ENCODE data around the gene VPS45.
"Not testable (repeated sequence)": the region's sequence is repeated elsewhere in the genome, so short reads cannot be mapped to it uniquely, and the experiment has no call there.

VPS45 gene
- total RNA-seq, result 26.2 to 68.9 (median 35.8) reads per million in 9 experiments

- Mint-ChIP-seq H3K4me1 (ENCODE audit: low read depth in 2 of 2) (peaks cover 10 to 19% of the 10 kb centered on the region in 2 donors), H3K27me3 (no peaks in the 10 kb centered on the region), H3K36me3 (ENCODE audit: insufficient read depth) (peaks cover 10% of the 10 kb centered on the region), H3K4me3 (peak within 1 kb of the TSS; percentile 95), H3K9me3 (no peaks in the 10 kb centered on the region), H3K27ac (peak within 1 kb of the TSS; percentile 93 to 94)
- ATAC-seq (replicated peaks), result peak; percentile 90
- peak; percentile 59 to 69 (median 60) for DNase-seq
Measured at GRCh38 chr1:150067184-150068108, at the start of gene VPS45. VPS45 (plus strand) TSS chr1:150067776; CDS start chr1:150067858, 82 bp downstream.

GRCh38 chr1:150018165-150018564 lies 49.4 kb upstream of the VPS45 start:
- Mint-ChIP-seq H3K36me3 (ENCODE audit: insufficient read depth) (no peaks in the 10 kb centered on the region), H3K27me3 (peaks cover 3 to 7% of the 10 kb centered on the region in 2 donors), H3K9me3 (no peaks in the 10 kb centered on the region), H3K4me1 (ENCODE audit: low read depth in 2 of 2) (no peaks in the 10 kb centered on the region), H3K4me3 (no peak overlapping the region), H3K27ac (no peak overlapping the region)
- no peak for ATAC-seq (replicated peaks)
- DNase-seq, result no peak

GRCh38 chr1:150020711-150021110 lies 46.9 kb upstream of the VPS45 start:
- no peak for DNase-seq
- no peaks in the 10 kb centered on the region for H3K36me3 Mint-ChIP-seq (ENCODE audit: insufficient read depth)
- no peaks in the 10 kb centered on the region for H3K9me3 Mint-ChIP-seq
- H3K27me3 Mint-ChIP-seq, result peaks cover 6 to 7% of the 10 kb centered on the region in 2 donors
- no peak overlapping the region for H3K27ac Mint-ChIP-seq
- H3K4me1 Mint-ChIP-seq (ENCODE audit: low read depth in 2 of 2), result no peaks in the 10 kb centered on the region
- no peak for ATAC-seq (replicated peaks)
- H3K4me3 Mint-ChIP-seq, result no peak overlapping the region

GRCh38 chr1:150021191-150021694 lies 46.3 kb upstream of the VPS45 start:
- ATAC-seq (replicated peaks) (no peak), DNase-seq (no peak)
- Mint-ChIP-seq H3K4me1 (ENCODE audit: low read depth in 2 of 2) (no peaks in the 10 kb centered on the region), H3K27me3 (peaks cover 6 to 7% of the 10 kb centered on the region in 2 donors), H3K4me3 (no peak overlapping the region), H3K36me3 (ENCODE audit: insufficient read depth) (no peaks in the 10 kb centered on the region), H3K27ac (no peak overlapping the region), H3K9me3 (no peaks in the 10 kb centered on the region)

- H3K36me3 Mint-ChIP-seq (ENCODE audit: insufficient read depth), result no peaks in the 10 kb centered on the region
- ATAC-seq (replicated peaks), result peak; percentile 33
- no peak for DNase-seq
- H3K27me3 Mint-ChIP-seq, result peaks cover 6 to 7% of the 10 kb centered on the region in 2 donors
- H3K9me3 Mint-ChIP-seq, result no peaks in the 10 kb centered on the region
- H3K27ac Mint-ChIP-seq, result no peak overlapping the region
- H3K4me3 Mint-ChIP-seq, result no peak overlapping the region
- H3K4me1 Mint-ChIP-seq (ENCODE audit: low read depth in 2 of 2), result no peaks in the 10 kb centered on the region
Measured at GRCh38 chr1:150022357-150022756, 45.2 kb upstream of the VPS45 start.

- ATAC-seq (replicated peaks), result no peak
- H3K36me3 Mint-ChIP-seq (ENCODE audit: insufficient read depth), result no peaks in the 10 kb centered on the region
- no peaks in the 10 kb centered on the region for H3K4me1 Mint-ChIP-seq (ENCODE audit: low read depth in 2 of 2)
- H3K27ac Mint-ChIP-seq, result no peak overlapping the region
- peaks cover 6 to 7% of the 10 kb centered on the region in 2 donors for H3K27me3 Mint-ChIP-seq
- H3K4me3 Mint-ChIP-seq, result no peak overlapping the region
- DNase-seq, result no peak
- H3K9me3 Mint-ChIP-seq, result no peaks in the 10 kb centered on the region
Measured at GRCh38 chr1:150024156-150024555, 43.4 kb upstream of the VPS45 start.

- Mint-ChIP-seq H3K9me3 (no peaks in the 10 kb centered on the region), H3K27me3 (peaks cover 0 to 1% of the 10 kb centered on the region in 2 donors), H3K36me3 (ENCODE audit: insufficient read depth) (no peaks in the 10 kb centered on the region), H3K4me1 (ENCODE audit: low read depth in 2 of 2) (no peaks in the 10 kb centered on the region), H3K27ac (no peak overlapping the region), H3K4me3 (no peak overlapping the region)
- DNase-seq, result no peak
- ATAC-seq (replicated peaks), result no peak
Measured at GRCh38 chr1:150028322-150028721, 39.3 kb upstream of the VPS45 start.

- Mint-ChIP-seq H3K9me3 (no peaks in the 10 kb centered on the region), H3K4me1 (ENCODE audit: low read depth in 2 of 2) (no peaks in the 10 kb centered on the region), H3K4me3 (no peak overlapping the region), H3K36me3 (ENCODE audit: insufficient read depth) (peaks cover 2% of the 10 kb centered on the region), H3K27me3 (no peaks in the 10 kb centered on the region), H3K27ac (no peak overlapping the region)
- ATAC-seq (replicated peaks) (no peak), DNase-seq (no peak)
Measured at GRCh38 chr1:150034336-150034735, 33.2 kb upstream of the VPS45 start.

GRCh38 chr1:150049926-150050325 lies 17.6 kb upstream of the VPS45 start:
- Mint-ChIP-seq H3K36me3 (ENCODE audit: insufficient read depth) (no peaks in the 10 kb centered on the region), H3K4me1 (ENCODE audit: low read depth in 2 of 2) (no peaks in the 10 kb centered on the region), H3K9me3 (no peaks in the 10 kb centered on the region), H3K27me3 (no peaks in the 10 kb centered on the region), H3K4me3 (no peak overlapping the region), H3K27ac (no peak overlapping the region)
- no peak for ATAC-seq (replicated peaks)
- DNase-seq, result no peak

GRCh38 chr1:150051089-150051373 lies 16.5 kb upstream of the VPS45 start:
- Mint-ChIP-seq H3K27me3 (no peaks in the 10 kb centered on the region), H3K9me3 (no peaks in the 10 kb centered on the region), H3K27ac (no peak overlapping the region), H3K4me1 (ENCODE audit: low read depth in 2 of 2) (no peaks in the 10 kb centered on the region), H3K4me3 (no peak overlapping the region), H3K36me3 (ENCODE audit: insufficient read depth) (no peaks in the 10 kb centered on the region)
- ATAC-seq (replicated peaks) (no peak), DNase-seq (no peak)

GRCh38 chr1:150051905-150052412 lies 15.6 kb upstream of the VPS45 start:
- not testable (repeated sequence) for H3K4me1 Mint-ChIP-seq (ENCODE audit: low read depth in 2 of 2); H3K9me3 Mint-ChIP-seq; H3K27me3 Mint-ChIP-seq; H3K36me3 Mint-ChIP-seq (ENCODE audit: insufficient read depth); H3K27ac Mint-ChIP-seq; H3K4me3 Mint-ChIP-seq; ATAC-seq (replicated peaks); DNase-seq

- Mint-ChIP-seq H3K36me3 (ENCODE audit: insufficient read depth) (no peaks in the 10 kb centered on the region), H3K27ac (no peak overlapping the region)
Measured at GRCh38 chr1:150053926-150054325, 13.7 kb upstream of the VPS45 start.

GRCh38 chr1:150055507-150055906 lies 12.1 kb upstream of the VPS45 start:
- H3K9me3 Mint-ChIP-seq; H3K27ac Mint-ChIP-seq; ATAC-seq (replicated peaks); H3K4me3 Mint-ChIP-seq; H3K36me3 Mint-ChIP-seq (ENCODE audit: insufficient read depth); H3K4me1 Mint-ChIP-seq (ENCODE audit: low read depth in 2 of 2); H3K27me3 Mint-ChIP-seq; DNase-seq: not testable (repeated sequence)

More at GRCh38 chr1:150053926-150054325, 13.7 kb upstream of the VPS45 start:
- no peaks in the 10 kb centered on the region for H3K4me1 Mint-ChIP-seq (ENCODE audit: low read depth in 2 of 2)
- H3K27me3 Mint-ChIP-seq, result no peaks in the 10 kb centered on the region
- no peak for ATAC-seq (replicated peaks)
- DNase-seq, result no peak
- no peaks in the 10 kb centered on the region for H3K9me3 Mint-ChIP-seq
- H3K4me3 Mint-ChIP-seq, result no peak overlapping the region

GRCh38 chr1:150056407-150056806 lies 11.2 kb upstream of the VPS45 start:
- Mint-ChIP-seq H3K4me3 (no peak overlapping the region), H3K4me1 (ENCODE audit: low read depth in 2 of 2) (no peaks in the 10 kb centered on the region), H3K27me3 (no peaks in the 10 kb centered on the region), H3K27ac (no peak overlapping the region), H3K9me3 (no peaks in the 10 kb centered on the region), H3K36me3 (ENCODE audit: insufficient read depth) (no peaks in the 10 kb centered on the region)
- ATAC-seq (replicated peaks) (no peak), DNase-seq (no peak)
